Measurements from ENCODE around the gene AP1G2. TPM values are rescaled to one million over a fixed set of nuclear protein-coding genes. Genes with fewer than 3 reads are reported as not detected.

Gene AP1G2
- total RNA-seq, 1 donor from 2014 or later: 271 TPM

DNA sequence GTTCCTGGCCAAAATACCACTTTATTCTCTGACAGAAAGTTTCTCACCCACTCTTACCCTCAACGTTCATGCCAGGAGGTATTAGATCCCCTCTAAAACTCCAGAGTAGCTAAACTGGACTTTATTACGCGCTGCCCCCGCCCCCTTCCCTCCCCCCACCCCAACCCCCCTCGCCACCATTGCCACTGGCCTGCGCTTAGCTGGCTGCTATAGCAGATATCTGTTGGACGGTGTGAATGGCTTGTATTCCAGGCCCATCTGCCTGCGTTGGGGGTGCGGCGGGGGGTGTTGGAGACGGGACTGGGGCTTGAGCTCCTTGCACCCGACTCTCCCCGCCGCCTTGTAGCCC lies 12.1 kb downstream of the AP1G2 start:
- peaks cover 20% of the 10 kb centered on the region for H3K4me1 Mint-ChIP-seq
- H3K36me3 Mint-ChIP-seq: peaks cover 4% of the 10 kb centered on the region
- no peaks in the 10 kb centered on the region for H3K9me3 Mint-ChIP-seq
- H3K27me3 Mint-ChIP-seq (ENCODE audit: low read depth): no peaks in the 10 kb centered on the region
- H3K4me3 Mint-ChIP-seq: peak overlapping the region; percentile 92
- TF ChIP-seq, protein P1, sequence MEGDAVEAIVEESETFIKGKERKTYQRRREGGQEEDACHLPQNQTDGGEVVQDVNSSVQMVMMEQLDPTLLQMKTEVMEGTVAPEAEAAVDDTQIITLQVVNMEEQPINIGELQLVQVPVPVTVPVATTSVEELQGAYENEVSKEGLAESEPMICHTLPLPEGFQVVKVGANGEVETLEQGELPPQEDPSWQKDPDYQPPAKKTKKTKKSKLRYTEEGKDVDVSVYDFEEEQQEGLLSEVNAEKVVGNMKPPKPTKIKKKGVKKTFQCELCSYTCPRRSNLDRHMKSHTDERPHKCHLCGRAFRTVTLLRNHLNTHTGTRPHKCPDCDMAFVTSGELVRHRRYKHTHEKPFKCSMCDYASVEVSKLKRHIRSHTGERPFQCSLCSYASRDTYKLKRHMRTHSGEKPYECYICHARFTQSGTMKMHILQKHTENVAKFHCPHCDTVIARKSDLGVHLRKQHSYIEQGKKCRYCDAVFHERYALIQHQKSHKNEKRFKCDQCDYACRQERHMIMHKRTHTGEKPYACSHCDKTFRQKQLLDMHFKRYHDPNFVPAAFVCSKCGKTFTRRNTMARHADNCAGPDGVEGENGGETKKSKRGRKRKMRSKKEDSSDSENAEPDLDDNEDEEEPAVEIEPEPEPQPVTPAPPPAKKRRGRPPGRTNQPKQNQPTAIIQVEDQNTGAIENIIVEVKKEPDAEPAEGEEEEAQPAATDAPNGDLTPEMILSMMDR (IDR thresholded peaks at IDR 0.05; ENCODE audit: unreplicated experiment): no peak
- no peak for DNase-seq (ENCODE audit: low spot score in 2 of 2, unreplicated experiment in 2 of 2)
- peak overlapping the region; percentile 94 for H3K27ac Mint-ChIP-seq

DNA sequence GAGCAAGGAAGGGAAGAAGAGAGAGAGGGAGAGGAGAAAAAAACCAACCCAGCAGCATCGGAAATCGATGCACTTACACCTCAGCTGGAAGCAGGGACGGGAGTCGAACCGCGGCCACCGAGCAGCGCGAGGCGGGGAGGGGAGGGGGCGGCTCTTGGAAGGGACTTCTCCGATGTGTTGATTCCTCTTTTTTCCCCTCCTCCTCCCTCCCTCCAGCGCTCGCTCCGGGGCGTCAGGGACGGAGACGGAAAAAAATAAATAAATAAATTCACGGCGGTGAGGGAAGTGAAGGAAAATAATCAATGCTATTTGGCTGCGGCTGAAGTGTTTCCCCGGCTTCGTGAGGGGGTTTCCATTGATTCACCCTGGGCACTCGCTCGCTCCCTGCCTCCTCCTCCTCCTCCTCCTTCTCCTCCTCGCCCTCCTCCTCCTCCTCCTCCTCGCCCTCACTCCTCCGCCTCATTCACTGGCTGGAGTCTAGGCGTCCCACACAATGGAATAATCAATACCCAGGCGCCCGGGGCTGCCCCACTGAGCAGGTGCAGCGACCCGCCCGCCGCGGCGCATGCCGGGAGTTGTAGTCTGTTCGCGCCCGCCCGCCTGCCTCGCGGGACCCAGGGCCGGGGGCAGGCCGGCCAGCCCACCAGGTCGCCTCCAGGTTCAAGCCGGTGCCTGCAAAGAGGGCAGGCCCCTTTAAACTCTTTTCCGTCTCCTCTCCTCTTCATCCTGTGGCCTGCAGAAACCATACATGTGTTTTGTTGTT lies 16.1 kb downstream of the AP1G2 start, which contains the start of gene ZFHX2:
Gene ZFHX2 (minus strand): TSS at position 500 of the 763 bp plus-strand sequence. CDS start 16,440 bp downstream, outside the sequence.
- Mint-ChIP-seq H3K27ac (peak within 1 kb of the TSS; percentile 80), H3K9me3 (no peaks in the 10 kb centered on the region), H3K27me3 (ENCODE audit: low read depth) (no peaks in the 10 kb centered on the region), H3K4me1 (peaks cover 9% of the 10 kb centered on the region), H3K36me3 (no peaks in the 10 kb centered on the region), H3K4me3 (no peak within 1 kb of the TSS)
- TF ChIP-seq, protein P1 (IDR thresholded peaks at IDR 0.05; ENCODE audit: unreplicated experiment): no peak
- DNase-seq (ENCODE audit: low spot score in 2 of 2, unreplicated experiment in 2 of 2): peak; percentile 59 to 80

DNA sequence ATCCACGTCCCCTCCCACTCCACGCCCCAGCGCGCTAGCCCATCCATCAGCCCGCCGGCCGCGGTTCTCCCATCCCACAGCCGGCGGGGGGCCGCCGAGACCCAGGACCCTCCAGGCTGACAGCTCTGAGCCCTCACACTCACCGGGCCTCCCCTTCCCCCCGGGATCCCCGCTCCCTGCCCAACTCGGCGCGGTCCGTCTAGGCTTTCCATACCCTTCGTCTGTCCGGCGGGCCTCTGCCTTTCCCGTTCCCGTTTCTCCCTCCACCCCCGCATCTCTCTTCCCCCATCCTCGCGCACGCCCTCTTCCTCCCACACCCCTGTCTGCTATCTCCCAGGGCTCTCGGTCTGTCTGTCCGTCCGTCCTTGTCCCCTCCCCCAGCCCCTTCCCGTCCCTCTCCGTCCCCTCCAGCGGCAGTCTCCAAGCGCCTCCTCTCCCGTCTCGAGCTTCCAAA lies 16.8 kb downstream of the AP1G2 start:
- Mint-ChIP-seq H3K4me1 (peaks cover 5% of the 10 kb centered on the region), H3K27ac (peak overlapping the region; percentile 80), H3K9me3 (no peaks in the 10 kb centered on the region), H3K4me3 (no peak overlapping the region), H3K36me3 (no peaks in the 10 kb centered on the region), H3K27me3 (ENCODE audit: low read depth) (no peaks in the 10 kb centered on the region)
- TF ChIP-seq, protein P1 (IDR thresholded peaks at IDR 0.05; ENCODE audit: unreplicated experiment): no peak
- DNase-seq (ENCODE audit: low spot score in 2 of 2, unreplicated experiment in 2 of 2): peak in 1 of 2 experiments; percentile 50

DNA sequence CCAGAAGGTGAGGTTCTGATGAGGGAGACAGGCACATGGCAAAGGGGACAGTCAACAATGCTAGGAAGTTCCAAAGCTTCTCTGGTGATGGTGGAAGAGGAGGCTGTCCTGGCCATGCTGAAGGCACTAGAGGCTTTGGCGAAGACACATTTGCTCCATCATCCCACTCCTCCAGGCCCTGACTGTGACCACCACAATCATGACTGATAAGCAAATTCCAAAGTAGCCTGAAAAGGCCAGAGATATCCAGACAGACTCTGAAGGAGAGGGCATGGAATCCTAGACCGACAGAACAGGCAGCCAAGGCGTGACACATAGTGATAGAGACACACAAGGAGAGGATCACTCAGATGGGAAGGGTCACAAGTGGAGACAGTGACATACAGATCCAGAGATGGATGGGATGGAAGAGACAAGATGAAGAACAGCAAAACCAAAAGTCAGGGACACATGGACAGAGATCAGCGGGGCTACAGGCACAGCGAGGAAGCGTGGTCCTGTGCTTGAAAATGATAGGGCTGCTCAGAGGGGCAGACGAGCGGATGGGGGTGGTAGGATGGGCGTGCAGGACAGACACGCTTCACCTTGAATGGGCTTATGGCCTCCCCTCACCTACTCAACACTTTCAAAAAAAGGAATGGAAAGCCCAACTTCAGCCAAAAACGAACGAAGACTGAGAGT lies 17.3 kb downstream of the AP1G2 start:
- H3K4me1 Mint-ChIP-seq: peaks cover 3% of the 10 kb centered on the region
- H3K27ac Mint-ChIP-seq: no peak overlapping the region
- TF ChIP-seq, protein P1 (IDR thresholded peaks at IDR 0.05; ENCODE audit: unreplicated experiment): no peak
- DNase-seq (ENCODE audit: low spot score in 2 of 2, unreplicated experiment in 2 of 2): no peak
- no peaks in the 10 kb centered on the region for H3K27me3 Mint-ChIP-seq (ENCODE audit: low read depth)
- H3K4me3 Mint-ChIP-seq: no peak overlapping the region
- no peaks in the 10 kb centered on the region for H3K36me3 Mint-ChIP-seq
- H3K9me3 Mint-ChIP-seq: no peaks in the 10 kb centered on the region

DNA sequence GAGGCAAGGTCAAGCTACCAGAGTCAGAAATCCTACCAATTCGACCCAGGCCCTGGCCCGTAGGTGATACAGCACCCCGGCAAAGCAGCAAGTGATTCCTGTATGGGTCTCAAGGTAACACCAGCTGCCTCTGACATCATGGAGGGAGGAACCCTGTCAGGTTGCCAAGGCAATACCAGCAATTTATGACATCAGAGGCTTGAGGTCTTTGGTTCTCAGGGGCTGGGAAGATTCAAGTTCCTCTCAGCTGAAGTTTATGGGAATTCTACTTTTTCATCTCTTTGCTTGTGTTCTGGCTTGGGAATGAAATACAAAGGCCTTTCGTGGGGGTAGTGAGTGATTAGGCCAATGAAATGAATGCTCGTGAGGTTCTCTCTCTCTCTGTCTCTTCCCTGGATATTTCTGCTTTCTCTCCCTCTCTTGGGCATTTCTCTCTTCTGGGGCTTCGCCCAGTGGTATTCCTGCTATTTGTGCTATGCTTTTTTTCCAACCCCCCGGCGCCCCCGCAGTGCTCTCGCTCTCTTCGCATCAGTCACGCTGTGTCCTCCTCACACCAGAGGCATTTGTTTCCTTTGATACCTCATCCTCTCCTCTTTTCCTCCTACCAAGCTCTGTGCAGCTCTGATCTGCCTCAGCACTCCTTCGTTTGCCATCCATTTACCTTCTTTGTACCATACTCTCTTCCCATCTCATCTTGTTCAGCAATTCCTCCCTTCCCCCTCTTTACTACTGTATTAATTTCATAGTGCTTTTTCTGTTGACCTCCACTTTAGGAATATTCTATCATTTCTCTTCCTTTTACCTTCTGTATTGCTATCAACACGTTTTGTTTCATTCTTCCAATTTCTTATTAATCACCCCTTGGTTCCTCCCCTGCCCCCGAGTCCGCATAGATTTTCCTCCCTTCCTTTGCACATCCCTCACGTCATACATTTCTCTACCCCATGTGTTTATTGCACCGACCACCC lies 19.0 kb downstream of the AP1G2 start:
- Mint-ChIP-seq H3K9me3 (no peaks in the 10 kb centered on the region), H3K27me3 (ENCODE audit: low read depth) (no peaks in the 10 kb centered on the region), H3K27ac (no peak overlapping the region), H3K36me3 (no peaks in the 10 kb centered on the region), H3K4me3 (no peak overlapping the region), H3K4me1 (peaks cover 8% of the 10 kb centered on the region)
- TF ChIP-seq, protein P1 (IDR thresholded peaks at IDR 0.05; ENCODE audit: unreplicated experiment): no peak
- no peak for DNase-seq (ENCODE audit: low spot score in 2 of 2, unreplicated experiment in 2 of 2)

Measured in mesothelial cell of epicardium (in vitro differentiated cells).